HG02943 (cell line): ENCODE measurements around the gene ELFN1.

Experiments
- ATAC-seq: cut with Tn5 transposase; IDR thresholded peaks from one replicate; pipeline ENCODE4 v1.9.1; 2021; ENCODE audit warnings: mild to moderate bottlenecking, low read depth, moderate library complexity; ENCODE audit not compliant: unreplicated experiment

Gene ELFN1

GRCh38 chr7:1738511-1738910 lies 68.4 kb downstream of the ELFN1 start:
- no peak for ATAC-seq

- no peak for ATAC-seq
These were observed 68.9 kb downstream of the ELFN1 start for GRCh38 chr7:1738956-1739355.

- no peak for ATAC-seq
These were observed 69.5 kb downstream of the ELFN1 start for GRCh38 chr7:1739593-1739992.

DNA sequence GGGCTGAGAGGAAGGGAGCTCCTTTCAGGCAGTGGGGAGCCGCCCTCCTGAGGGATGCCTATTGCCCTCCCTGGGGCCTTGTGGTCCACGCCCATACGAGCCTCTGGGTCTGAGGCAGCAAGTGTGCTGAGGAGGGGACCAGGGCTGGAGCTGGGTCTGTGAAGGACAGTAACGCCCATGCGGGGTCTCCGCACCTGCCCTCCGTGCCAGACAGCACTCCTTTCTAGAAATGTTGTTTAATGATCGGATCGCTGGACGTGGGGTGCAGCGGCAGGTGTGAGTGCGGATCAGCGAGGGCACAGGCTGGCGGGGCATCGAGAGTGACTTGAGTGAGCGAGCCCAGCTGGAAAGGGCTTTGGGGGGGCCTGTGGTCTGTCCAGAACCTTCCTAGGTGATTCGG lies 70.1 kb downstream of the ELFN1 start:
- no peak for ATAC-seq

- ATAC-seq: no peak
These were observed 71.2 kb downstream of the ELFN1 start for GRCh38 chr7:1741246-1741645.

- no peak for ATAC-seq
These were observed 71.9 kb downstream of the ELFN1 start for GRCh38 chr7:1741751-1742554.

GRCh38 chr7:1742555-1743303 lies 72.7 kb downstream of the ELFN1 start:
- ATAC-seq: no peak

- no peak for ATAC-seq
These were observed 73.6 kb downstream of the ELFN1 start for GRCh38 chr7:1743481-1744230.

- no peak for ATAC-seq
These were observed 74.4 kb downstream of the ELFN1 start for GRCh38 chr7:1744296-1745017.

GRCh38 chr7:1745018-1745532 lies 75.0 kb downstream of the ELFN1 start:
- ATAC-seq: no peak

DNA sequence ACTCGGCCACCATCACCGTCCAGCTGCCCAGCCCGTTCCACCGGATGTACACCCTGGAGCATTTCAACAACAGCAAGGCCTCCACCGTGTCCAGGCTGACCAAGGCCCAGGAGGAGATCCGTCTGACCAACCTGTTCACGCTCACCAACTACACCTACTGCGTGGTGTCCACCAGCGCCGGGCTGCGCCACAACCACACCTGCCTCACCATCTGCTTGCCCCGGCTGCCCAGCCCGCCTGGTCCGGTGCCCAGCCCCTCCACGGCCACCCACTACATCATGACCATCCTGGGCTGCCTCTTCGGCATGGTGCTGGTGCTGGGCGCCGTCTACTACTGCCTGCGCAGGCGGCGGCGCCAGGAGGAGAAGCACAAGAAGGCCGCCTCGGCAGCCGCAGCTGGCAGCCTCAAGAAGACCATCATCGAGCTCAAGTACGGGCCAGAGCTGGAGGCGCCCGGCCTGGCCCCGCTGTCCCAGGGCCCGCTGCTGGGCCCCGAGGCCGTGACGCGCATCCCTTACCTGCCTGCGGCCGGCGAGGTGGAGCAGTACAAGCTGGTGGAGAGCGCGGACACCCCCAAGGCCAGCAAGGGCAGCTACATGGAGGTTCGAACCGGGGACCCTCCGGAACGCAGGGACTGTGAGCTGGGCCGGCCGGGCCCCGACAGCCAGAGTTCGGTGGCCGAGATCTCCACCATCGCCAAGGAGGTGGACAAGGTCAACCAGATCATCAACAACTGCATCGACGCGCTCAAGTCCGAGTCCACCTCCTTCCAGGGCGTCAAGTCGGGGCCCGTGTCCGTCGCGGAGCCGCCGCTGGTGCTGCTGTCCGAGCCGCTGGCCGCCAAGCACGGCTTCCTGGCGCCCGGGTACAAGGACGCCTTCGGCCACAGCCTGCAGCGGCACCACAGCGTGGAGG lies 75.8 kb downstream of the ELFN1 start:
- ATAC-seq: no peak

- ATAC-seq: no peak
These were observed 76.5 kb downstream of the ELFN1 start for GRCh38 chr7:1746491-1746975.

DNA sequence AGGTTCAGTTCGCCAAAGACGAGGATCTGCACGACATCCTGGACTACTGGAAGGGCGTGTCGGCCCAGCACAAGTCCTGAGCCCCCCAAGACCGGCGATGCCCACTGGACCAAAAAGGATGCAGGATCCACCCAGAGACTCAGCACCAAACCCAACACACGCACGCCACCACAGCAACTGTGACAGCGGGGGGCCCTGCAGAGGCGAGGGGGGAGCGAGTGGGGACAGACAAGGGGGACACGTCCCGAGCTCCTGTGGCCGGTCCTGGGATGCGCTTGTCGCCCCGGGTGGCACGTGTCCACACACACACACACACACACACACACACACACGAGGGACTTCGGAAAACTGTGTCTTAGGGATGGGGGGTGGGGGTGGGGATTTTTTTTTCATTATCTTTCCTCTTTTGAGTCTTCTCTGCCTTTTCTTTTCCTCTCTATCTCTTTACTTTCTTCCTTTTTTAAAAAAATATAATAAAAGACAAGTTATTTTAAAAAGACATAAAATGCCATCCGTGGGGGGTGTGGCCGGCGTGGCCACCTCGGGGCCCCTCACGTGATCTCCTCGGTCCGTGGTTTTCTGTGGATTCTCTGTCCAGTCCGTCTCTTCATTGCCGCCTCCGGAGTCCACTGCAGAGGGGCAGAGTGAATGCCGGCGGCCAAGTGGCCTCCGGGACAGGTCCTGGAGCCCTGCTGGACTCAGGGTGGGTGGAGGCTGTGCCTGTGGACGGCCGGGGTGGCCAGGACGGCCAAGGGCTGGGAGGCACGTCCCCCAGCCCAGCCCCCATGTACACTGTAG lies 77.1 kb downstream of the ELFN1 start:
- ATAC-seq: no peak

- ATAC-seq: no peak
These were observed 78.2 kb downstream of the ELFN1 start for GRCh38 chr7:1748076-1748838.

GRCh38 chr7:1748839-1749173 lies 78.7 kb downstream of the ELFN1 start:
- ATAC-seq: no peak

- ATAC-seq: no peak
These were observed 79.3 kb downstream of the ELFN1 start for GRCh38 chr7:1749351-1749863.

DNA sequence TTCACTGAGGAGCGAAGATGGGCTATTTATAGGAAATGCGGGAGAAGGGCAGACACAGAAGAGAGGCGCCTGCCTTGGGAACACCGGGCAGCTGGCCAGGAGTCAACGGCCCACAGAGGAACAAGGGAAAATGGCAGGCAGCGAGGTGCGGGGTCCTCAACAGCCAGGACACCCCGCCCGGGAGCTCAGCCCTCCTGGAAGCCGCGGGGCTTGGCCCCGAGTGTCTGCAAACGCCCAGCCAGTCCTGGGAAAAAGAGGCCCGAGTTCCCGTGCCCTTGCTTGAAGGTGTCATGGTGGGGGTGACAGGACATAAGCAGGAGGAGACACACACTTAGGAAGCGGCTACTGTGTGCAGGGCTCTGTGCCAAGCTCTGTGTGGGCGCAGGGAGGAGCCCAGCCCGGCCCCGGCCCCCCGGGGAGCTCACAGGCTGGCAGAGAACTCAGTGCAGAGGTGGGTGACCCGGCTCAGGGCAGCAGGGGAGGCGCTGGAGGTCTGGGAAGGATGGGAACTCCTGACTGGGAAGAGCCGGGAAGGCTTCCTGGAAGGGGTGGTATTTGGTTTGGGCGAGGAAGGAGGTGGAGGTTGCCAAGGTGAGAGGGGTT lies 79.9 kb downstream of the ELFN1 start:
- no peak for ATAC-seq
